ENCODE measurements around the gene ESYT3.

ESYT3 gene

GRCh38 chr3:138470687-138471086, 36.3 kb downstream of the ESYT3 start:
- TF ChIP-seq CTCF (IDR thresholded peaks at IDR 0.05), result no peak
- intact Hi-C loops (cut with DNase I; ENCODE audit: low total_unique reads), result no loop called here
- Histone ChIP-seq H3K27me3 (no peaks in the 10 kb centered on the region), H3K4me1 (no peaks in the 10 kb centered on the region), H3K36me3 (peaks cover 0 to 4% (median 0%) of the 10 kb centered on the region in 3 donors), H3K9me3 (no peaks in the 10 kb centered on the region), H3K27ac (no peak overlapping the region), H3K4me3 (no peak overlapping the region)
- DNase-seq, result no peak

- Histone ChIP-seq H3K4me1 (no peaks in the 10 kb centered on the region), H3K4me3 (no peak overlapping the region), H3K27ac (no peak overlapping the region), H3K9me3 (no peaks in the 10 kb centered on the region), H3K27me3 (no peaks in the 10 kb centered on the region), H3K36me3 (peaks cover 0 to 4% (median 0%) of the 10 kb centered on the region in 3 donors)
- TF ChIP-seq CTCF (IDR thresholded peaks at IDR 0.05), result no peak
- intact Hi-C loops (cut with DNase I; ENCODE audit: low total_unique reads), result no loop called here
- DNase-seq, result no peak
Observed at GRCh38 chr3:138471481-138471880, 37.1 kb downstream of the ESYT3 start.

- peaks cover 0 to 4% (median 0%) of the 10 kb centered on the region in 3 donors for H3K36me3 ChIP-seq
- TF ChIP-seq CTCF (IDR thresholded peaks at IDR 0.05), result no peak
- intact Hi-C loops (cut with DNase I; ENCODE audit: low total_unique reads), result no loop called here
- H3K27me3 ChIP-seq, result no peaks in the 10 kb centered on the region
- no peak for DNase-seq
- no peaks in the 10 kb centered on the region for H3K4me1 ChIP-seq
- H3K27ac ChIP-seq, result no peak overlapping the region
- H3K9me3 ChIP-seq, result no peaks in the 10 kb centered on the region
- H3K4me3 ChIP-seq, result no peak overlapping the region
Observed at GRCh38 chr3:138472141-138472825, 37.9 kb downstream of the ESYT3 start.

GRCh38 chr3:138473391-138473790, 39.0 kb downstream of the ESYT3 start:
- H3K9me3 ChIP-seq, result no peaks in the 10 kb centered on the region
- peaks cover 0 to 4% (median 0%) of the 10 kb centered on the region in 3 donors for H3K36me3 ChIP-seq
- DNase-seq, result no peak
- H3K27me3 ChIP-seq, result no peaks in the 10 kb centered on the region
- intact Hi-C loops (cut with DNase I; ENCODE audit: low total_unique reads), result no loop called here
- TF ChIP-seq CTCF (IDR thresholded peaks at IDR 0.05), result no peak
- H3K27ac ChIP-seq, result no peak overlapping the region
- no peaks in the 10 kb centered on the region for H3K4me1 ChIP-seq
- H3K4me3 ChIP-seq, result no peak overlapping the region

GRCh38 chr3:138474163-138474562, 39.7 kb downstream of the ESYT3 start:
- no peak for TF ChIP-seq CTCF (IDR thresholded peaks at IDR 0.05)
- DNase-seq, result no peak
- Histone ChIP-seq H3K36me3 (peaks cover 0 to 4% (median 0%) of the 10 kb centered on the region in 3 donors), H3K27me3 (no peaks in the 10 kb centered on the region), H3K4me1 (no peaks in the 10 kb centered on the region), H3K4me3 (no peak overlapping the region), H3K27ac (no peak overlapping the region), H3K9me3 (no peaks in the 10 kb centered on the region)
- intact Hi-C loops (cut with DNase I; ENCODE audit: low total_unique reads), result no loop called here

All from tibial artery (tissue), 4 donors.